Fibroblast of upper back skin (primary cell): ENCODE data around the gene F7.

ENCODE experiments used
- DNase-seq: peaks from one replicate; pipeline ENCODE4 v3.0.0-alpha.2; 2013

The F7 gene

DNA sequence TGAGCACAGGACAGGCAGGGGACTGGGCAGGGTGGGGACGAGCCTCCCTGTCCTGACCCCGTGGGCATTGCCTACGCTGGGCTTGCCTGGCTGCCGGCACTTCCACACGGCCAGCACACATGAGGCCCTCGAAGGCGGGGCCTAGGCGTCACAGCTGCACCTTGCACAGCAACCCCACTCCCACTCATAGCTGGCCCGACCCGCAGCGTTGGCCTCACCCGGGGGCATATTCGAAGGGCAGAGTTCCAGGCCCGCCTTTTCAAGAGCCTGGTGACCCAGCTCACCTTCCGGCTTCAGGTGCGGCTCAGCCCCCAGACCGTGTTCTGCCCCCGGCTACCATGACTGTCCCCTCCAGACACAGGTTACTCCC is 36.0 kb downstream of the F7 start:
- no peak for DNase-seq

- DNase-seq, result no peak
Observed at GRCh38 chr13:113142876-113143275, 37.3 kb downstream of the F7 start.

DNA sequence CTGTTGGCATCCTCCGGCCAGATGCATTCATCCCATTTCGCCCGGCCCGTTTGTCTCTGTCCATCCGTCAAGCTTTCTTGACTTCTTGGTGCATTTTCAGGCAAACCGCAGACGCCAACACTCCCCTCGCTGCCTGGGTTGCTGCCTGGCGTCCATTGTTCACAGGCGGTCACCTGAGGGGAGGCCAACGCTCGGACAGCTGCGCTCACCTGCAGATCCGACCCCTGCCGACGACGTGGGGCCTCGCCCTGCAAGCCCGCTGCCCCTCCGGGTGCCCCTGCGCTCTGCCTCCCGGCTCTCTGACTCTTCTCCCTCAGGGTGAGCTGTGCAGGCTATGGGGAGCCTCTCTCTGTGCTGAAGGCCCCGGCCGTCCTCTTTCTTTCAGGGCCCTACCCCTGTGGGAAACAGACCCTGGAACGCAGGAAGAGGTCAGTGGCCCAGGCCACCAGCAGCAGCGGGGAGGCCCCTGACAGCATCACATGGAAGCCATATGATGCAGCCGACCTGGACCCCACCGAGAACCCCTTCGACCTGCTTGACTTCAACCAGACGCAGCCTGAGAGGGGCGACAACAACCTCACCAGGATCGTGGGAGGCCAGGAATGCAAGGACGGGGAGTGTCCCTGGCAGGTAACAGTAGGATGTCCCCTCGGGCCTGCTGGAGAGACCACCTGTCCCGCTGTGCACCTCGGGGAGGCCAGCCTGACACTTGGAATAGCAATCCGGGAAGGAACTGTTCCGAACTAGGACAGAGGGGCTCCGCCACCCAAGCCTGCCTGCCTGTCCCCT is 38.1 kb downstream of the F7 start:
- DNase-seq, result no peak

GRCh38 chr13:113144255-113144629 is 38.7 kb downstream of the F7 start:
- DNase-seq, result no peak

DNA sequence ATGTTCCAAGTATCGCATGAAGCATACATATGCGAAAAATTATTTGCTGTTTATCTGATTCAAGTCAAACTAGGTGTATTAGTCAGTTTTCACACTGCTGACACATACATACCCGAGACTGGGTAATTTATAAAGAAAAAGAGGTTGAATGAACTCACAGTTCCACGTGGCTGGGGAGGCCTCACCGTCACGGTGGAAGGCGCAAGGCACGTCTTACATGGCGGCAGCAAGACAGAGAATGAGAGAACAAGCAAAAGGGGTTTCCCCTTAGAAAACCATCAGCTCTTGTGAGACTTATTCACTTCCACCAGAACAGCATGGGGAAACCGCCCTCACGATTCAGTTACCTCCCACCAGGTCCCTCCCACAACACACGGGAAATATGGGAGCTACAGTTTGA is 39.9 kb downstream of the F7 start:
- no peak for DNase-seq

DNA sequence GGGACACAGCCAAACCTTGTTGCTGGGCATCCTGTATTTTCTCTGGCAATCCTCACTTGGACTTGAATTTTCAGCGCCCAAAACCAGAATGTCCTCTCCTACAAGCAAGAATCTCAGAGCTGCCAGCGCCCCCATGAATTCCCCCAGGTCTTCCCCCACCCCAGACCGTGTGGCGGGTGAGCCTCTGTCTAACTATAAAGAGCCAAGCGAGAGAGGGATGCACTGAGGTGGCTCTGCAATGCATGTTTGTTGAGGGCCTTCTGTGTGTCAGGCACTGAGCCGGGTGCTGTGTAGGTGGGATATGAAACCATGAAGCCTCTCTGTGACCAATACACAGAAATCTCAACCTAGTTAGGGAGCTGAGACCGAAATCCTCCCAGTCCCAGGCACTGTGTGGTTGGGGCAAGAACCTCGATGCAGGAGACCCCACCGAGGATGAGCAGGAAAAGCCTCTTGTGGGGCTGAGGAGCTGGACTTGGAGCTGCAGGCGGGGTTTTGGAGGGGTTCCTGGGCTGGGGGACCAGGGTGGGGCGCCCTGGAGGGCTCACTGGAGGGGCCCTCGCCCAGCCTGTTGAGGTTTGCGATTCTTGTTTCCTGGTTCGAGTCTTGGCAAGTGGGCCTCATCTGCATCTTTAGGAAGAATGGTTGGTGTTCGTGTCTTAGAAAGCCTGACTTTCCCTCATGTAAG is 40.5 kb downstream of the F7 start:
- DNase-seq, result no peak

DNA sequence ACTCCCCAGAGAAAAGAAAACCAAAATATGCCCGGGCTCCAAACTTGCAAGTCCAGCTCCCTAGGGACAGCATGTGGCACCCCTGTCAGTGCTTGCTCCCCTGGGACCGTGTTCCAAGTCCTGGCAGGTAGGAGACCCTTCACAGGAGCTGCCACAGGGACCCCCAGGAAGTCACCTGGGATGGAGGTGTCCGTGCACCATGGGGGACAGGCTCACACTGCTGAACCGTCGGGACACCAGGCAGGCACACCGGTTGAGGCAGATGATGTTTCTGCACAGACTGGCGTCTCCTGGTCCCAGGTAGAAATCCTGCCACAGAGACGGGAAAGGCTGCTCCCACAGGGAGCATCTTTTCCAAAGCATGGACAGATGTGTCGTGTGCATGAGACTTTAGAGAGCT is 41.2 kb downstream of the F7 start:
- no peak for DNase-seq

GRCh38 chr13:113147206-113147605 is 41.6 kb downstream of the F7 start:
- DNase-seq, result no peak

DNA sequence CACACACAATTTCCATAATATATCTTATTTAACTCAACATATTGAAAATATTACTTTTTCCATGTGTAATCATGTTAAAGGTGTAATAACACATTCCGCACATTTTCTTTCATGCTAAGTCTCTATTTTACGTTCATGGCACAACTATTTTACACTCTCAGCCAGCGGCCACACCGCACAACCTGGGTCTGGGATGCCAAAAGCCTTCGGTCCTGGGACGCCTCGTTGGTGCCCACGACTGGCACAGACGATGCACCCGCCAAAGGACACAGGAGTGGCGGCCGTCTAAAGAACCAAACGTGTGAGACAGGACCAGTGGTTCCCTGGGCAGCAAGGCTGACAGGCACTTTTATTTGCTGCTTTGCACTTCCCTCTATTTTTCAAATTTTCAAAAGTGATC is 42.8 kb downstream of the F7 start:
- no peak for DNase-seq

GRCh38 chr13:113148940-113149503 is 43.4 kb downstream of the F7 start:
- DNase-seq, result no peak

- DNase-seq, result no peak
Observed at GRCh38 chr13:113149711-113150549, 44.3 kb downstream of the F7 start.

DNA sequence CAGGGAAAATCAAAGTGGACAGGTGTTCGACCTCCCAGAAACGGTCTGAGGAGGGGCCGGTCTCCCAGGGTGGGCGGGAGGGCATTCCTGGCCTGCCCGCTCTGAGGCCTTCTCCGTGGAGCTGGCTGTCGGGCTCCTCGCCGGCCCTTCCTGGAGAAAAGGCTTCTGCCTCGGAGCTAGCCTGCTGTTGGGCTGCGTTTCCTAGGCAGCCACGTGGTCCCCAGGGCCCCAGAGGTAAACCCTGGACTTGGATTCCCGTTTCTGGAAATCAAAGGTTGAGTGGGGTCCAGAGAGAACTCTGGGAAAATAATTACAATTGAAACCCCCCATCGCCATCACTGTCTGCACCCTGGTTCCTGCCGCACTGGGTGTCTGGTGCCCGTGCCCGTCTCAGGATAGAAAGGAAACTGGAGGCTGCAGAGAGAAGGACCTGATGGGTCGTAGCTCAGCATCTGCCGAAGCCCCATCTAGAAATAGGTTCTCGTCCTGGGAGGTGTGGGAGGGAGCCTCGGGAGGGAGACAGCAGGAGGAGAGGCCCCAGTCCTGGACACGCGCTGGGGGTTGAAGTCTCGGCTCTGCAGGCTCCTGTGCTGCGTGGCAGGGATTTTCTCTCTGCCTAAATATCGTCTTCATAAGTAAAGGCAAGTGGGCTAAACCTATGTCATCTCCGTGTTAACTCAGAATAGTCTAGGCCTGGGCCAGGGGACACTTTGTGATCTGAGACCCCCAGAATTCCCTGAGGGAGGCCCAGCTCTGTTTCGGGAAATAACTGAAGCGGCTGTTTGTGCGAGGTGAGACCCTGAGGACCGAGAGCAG is 45.2 kb downstream of the F7 start:
- no peak for DNase-seq

DNA sequence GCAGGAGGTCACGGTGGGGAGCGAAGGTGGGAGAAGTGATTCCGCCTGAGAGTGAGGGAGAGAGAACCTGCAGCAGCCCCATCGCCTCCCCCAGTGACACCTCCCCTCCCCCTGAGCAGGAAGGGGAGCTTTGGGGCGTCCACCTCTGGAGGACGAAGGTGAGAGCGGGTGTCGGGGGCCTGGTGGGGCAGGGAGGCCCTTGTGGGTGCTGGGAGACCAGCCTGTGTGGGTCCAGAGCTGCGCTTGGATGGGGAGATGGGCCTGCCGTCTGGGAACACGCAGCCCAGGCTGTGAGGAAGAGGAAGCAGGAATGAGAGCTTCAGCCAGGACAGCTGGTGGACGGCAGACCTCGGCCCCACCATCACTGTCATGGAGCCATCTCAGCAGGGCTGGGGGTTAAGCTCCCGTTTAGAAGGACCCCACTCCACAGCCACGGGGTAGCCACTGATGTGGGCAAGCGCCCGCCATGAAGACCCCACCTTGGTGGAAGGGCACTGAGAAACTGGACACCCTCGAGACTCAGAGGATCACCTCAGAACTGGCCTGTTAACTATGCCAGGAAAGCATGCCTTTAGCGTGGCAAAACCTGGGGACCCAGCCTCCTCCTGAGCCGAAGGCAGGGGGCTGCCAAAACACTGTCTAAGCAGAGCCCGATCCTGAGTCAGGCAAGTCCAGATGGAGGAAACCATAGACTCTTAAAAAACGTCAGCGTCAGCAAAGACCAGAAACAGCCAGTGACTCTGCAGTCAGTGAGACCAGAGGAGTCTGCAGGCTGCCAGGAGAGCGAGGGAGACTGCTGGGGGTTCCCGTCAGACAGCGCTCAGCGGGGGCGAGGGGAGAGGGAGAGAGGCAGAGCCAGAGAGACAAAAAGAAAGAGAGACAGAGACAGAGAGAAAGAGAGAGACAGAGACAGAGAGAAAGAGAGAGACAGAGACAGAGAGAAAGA is 46.4 kb downstream of the F7 start:
- DNase-seq, result peak; percentile 74

GRCh38 chr13:113152691-113152983 is 47.0 kb downstream of the F7 start:
- no peak for DNase-seq

DNA sequence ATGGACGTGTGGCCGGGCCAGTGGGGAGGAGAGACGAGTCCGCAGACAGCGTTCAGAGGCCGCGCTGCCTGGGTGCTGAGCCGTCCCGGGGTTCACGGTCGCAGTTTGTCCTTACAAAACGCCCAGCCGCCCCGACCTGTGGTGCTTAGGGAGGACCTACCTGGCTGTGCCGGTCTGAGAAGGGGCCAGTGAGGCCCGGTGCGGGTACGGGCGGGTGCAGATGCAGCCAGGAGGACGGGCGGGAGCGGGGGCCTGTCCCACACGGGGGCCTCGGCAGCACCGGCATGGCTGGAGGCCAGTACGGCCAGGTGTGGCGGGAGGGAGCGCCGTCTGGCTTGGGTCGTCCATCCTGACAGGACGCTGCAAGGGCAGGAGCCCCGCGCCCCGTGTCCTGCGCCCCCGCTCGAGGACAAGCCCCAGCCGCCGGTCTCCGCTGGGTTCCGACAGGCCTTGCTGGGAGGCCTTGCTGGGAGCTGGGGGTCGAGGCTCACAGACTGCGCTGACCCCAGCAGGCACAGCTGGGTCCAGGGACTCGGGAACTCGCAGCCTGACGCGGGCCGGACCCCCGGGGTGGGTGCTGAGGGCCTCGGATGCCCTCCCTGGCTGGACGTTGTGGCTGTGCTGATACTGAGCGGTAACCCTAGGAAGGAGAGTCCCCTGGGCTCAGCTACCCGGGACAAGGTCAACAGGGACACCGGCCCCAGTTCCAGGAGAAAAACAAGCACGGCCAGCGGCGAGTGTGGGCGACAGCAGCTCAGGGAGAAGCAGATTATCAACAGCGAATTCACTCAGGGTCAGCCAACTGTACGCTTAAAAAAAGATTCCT is 47.6 kb downstream of the F7 start:
- DNase-seq, result no peak

DNA sequence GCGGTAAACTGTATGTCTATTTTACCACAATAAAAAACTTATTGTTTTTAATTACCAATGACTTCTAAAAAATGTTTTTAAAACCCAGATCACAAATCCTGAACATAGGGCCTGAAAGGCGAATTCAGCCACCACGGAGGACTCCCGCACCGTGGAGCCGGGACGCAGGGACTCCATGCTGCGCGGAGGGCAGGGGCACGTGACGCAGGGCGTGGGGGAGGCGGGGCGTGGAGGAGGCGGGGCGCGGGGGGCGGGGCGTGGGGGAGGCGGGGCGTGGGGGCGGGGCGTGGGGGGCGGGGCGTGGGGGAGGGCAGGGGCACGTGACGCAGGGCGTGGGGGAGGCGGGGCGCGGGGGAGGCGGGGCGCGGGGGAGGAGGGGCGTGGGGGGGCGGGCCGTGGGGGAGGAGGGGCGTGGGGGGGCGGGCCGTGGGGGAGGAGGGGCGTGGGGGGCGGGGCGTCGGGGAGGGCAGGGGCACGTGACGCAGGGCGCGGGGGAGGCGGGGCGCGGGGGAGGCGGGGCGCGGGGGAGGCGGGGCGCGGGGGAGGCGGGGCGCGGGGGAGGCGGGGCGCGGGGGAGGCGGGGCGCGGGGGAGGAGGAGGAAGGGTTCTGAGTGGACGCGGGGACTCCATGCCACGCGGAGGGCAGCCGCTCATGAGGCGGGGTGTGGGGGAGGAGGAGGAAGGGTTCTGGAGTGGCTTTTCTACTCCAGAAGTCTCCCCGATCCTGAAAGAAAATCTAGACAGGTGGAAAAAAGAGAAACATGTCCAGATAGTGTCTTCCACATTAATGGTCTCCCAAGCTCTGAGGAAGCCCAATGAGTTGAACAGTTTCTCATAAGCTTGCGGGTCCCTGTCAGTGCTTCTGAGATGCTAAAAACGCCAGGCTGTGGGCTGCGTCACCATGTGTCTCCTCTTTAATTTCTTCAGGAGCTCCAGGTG is 48.5 kb downstream of the F7 start:
- peak; percentile 68 for DNase-seq

DNA sequence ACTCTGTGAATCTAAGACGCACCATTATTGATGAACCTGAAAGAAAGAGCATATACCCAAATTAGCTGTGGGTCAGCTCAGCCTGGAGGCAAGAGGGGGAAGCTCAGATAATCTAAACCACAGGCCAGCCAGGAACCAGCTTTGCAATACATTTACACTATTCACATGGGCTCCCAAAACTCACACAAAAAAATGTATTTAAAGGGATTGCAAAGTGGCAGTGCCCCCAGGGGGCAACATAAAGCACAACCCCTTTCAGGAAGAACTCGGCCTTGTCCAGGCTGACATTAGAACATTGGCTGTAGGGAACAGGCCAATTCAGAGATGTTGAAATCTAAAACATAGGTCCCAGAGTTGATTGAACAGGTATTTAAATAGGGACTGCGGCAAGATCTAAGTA is 49.6 kb downstream of the F7 start:
- no peak for DNase-seq

GRCh38 chr13:113155982-113156655 is 50.5 kb downstream of the F7 start:
- no peak for DNase-seq
